Astrocyte of the cerebellum (primary cell): Measurements from ENCODE around the gene KDSR.

Experiments used
- DNase-seq: peaks from one replicate; pipeline ENCODE4 v3.0.0-alpha.2; 2011; ENCODE audit warnings: low read depth
- H3K4me3 ChIP-seq: 2 replicates; pipeline ENCODE4 v1.5.1; 2011; ENCODE audit warnings: mild to moderate bottlenecking, low read depth, low read length, moderate library complexity
- in situ Hi-C: cut with HindIII; loops from 2 replicates; pipeline ENCODE4 v1.10.0; 2017; ENCODE audit warnings: low sequenced_read_pairs
- TF ChIP-seq, protein P1 (sequence below): IDR thresholded peaks from 2 replicates; pipeline ENCODE4 v1.5.1; 2012; ENCODE audit warnings: low read length, low read depth, moderate library complexity, mild to moderate bottlenecking; ENCODE audit errors: missing control alignments

Gene KDSR

DNA sequence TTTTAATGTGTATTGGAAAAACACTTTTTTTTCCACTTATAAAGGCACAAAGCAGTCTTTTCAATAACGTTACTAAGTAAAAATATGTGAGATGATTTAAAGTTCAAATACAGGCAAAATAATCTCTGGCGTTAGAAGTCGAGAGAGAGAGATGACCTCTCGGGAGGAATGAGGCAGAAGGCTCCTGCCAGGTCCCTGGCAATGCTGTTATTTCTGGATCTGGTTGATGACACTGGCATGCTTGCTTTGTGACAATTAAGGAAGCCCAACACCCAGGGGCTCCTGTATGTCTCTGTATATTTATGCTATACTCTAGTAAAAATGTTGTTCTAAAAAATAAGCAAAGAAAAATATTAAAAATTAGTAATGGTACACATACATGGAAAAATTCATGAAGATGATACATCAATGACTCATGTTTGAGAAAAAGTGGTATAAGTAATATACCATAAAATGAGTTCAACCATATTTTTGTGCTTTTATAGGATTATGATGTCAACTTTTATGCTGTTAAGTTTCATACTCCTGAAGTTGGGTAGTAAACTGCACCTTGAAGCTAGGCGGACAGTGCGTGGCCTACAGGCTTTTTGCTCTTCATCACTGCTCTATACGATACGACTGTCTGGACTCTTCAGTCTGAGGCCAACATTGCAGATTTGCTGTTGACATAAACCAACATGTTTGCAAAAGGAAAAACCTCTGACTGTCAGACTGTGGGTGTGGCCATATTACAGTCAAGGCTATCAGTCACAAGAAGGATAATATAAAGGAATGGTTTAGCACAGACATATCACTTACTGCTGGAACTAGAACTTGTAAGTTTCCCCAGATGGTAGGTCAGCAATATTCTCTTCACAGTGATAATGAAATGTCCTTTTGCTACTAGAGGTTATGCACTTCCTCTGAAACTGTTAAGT, 35.5 kb upstream of the KDSR start:
- H3K4me3 ChIP-seq, result no peak overlapping the region
- DNase-seq, result no peak
- in situ Hi-C loops, result loop anchor here (10.0 kb wide), 1 partner anchor 58 kb away; no protein-coding TSS in a partner anchor

DNA sequence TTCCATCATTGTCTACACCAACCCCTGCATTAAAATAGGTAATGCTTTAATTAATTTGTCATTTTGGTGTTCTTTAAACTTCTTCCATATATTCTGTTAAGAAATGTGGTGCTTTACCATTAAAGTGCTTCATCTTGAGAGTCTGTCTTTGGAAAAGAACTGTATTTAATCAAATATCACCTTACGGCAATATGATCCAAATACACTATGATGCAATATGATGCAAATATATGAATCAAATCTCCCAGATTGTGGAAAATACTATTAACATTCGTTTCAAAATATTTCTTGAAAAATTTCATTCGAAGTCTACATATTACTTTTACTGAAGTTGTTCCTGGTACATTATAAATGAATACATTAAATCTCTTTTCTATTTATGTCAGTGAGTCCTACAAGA, 32.3 kb upstream of the KDSR start:
- in situ Hi-C loops, result no loop called here
- DNase-seq, result no peak
- no peak overlapping the region for H3K4me3 ChIP-seq
- TF ChIP-seq, protein P1, sequence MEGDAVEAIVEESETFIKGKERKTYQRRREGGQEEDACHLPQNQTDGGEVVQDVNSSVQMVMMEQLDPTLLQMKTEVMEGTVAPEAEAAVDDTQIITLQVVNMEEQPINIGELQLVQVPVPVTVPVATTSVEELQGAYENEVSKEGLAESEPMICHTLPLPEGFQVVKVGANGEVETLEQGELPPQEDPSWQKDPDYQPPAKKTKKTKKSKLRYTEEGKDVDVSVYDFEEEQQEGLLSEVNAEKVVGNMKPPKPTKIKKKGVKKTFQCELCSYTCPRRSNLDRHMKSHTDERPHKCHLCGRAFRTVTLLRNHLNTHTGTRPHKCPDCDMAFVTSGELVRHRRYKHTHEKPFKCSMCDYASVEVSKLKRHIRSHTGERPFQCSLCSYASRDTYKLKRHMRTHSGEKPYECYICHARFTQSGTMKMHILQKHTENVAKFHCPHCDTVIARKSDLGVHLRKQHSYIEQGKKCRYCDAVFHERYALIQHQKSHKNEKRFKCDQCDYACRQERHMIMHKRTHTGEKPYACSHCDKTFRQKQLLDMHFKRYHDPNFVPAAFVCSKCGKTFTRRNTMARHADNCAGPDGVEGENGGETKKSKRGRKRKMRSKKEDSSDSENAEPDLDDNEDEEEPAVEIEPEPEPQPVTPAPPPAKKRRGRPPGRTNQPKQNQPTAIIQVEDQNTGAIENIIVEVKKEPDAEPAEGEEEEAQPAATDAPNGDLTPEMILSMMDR, result no peak

More for the DNA sequence above, 35.5 kb upstream of the KDSR start:
- TF ChIP-seq, protein P1, result no peak

DNA sequence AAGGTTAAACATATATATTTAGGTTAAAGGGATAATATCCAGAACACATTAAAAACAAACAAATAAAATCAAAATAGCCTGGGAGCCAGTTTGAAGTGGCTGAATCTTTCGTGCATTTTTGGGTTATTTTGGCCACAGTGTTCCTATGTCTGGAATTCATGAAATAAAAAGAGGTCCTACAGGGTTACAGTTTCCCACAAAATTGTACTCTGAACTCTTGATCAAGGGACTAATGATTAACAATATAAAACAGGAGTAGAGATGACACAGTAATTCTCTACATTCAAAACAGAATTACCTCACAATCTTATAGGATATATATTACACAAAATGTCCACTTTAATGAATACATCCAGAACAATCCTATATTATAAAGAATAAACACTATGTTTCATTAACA, 30.3 kb upstream of the KDSR start:
- DNase-seq, result no peak
- TF ChIP-seq, protein P1, result no peak
- in situ Hi-C loops, result no loop called here
- H3K4me3 ChIP-seq, result no peak overlapping the region

DNA sequence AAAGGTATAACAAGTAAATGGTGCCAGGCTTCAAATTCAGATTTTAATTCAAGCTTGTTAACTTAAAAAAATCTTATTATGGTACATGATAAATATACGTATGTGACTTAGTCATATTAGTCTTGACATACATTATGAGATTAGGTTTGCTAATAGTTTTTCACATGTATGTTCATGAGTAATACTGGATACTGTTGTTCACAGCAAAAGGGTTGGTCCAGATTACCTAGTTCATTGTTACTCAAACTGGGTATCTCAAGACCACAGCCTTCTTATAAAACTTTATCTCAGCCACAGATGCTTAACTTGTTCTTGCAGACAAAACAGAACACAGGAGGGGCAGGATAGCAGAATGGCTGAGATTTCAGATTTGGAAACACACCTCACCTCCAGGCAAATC, 28.5 kb upstream of the KDSR start:
- no peak overlapping the region for H3K4me3 ChIP-seq
- no peak for DNase-seq
- TF ChIP-seq, protein P1, result no peak
- in situ Hi-C loops, result no loop called here

DNA sequence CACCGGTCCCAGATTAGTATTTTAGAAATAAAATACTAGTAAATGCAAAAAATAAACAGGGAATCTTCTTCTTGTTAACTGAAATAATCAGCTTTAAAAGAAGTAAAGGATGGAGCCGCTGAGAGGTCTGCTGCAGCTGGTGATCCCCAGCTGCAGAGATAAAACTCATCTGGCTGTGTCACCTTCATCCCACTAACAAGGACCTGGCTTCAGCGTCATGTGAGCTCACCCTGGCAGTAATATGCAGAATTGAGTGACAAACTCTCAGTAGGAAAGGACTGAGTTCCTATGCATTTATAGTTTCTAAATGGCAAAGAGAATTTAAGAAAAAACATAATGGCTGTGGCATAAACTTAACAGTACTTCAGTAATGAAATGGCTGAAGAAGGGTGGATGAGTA, 27.9 kb upstream of the KDSR start:
- TF ChIP-seq, protein P1, result no peak
- DNase-seq, result no peak
- in situ Hi-C loops, result no loop called here
- H3K4me3 ChIP-seq, result no peak overlapping the region

DNA sequence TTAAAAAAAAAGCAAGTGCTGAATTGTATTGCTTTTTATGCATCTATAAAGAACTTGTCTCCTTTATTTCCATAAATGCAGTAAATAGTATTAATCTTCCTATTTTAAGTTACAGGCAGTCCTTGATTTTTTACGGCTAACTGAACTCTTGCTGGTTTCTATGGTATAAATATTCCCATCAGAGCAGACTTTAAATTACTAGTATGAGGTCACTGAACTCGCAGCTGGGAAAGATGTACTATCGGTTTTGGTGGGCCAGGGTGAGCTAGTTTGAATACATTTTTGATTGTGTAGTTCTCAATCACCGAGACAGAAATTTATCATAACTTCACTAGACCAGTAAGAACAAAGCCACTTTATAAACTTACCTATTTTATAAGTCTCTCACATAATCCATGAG, 20.9 kb upstream of the KDSR start:
- in situ Hi-C loops, result no loop called here
- no peak for DNase-seq
- TF ChIP-seq, protein P1, result no peak
- H3K4me3 ChIP-seq, result no peak overlapping the region
